ENCODE results near the gene WDFY4. TPM values are rescaled to one million over a fixed set of nuclear protein-coding genes. Genes with fewer than 3 reads are reported as not detected.

The WDFY4 gene
- polyA plus RNA-seq, 6 donors from 2014 or later = 46.5 to 98.0 (median 80.0) TPM

- no peak overlapping the region for H3K4me3 Mint-ChIP-seq
- H3K36me3 Mint-ChIP-seq = peaks cover 7 to 10% of the 10 kb centered on the region in 2 donors
- H3K4me1 Mint-ChIP-seq = peaks cover 2 to 18% (median 5%) of the 10 kb centered on the region in 3 donors
- DNase-seq = no peak
- no peak for ATAC-seq (ENCODE audit: low read depth in 2 of 2)
- H3K27ac Mint-ChIP-seq = peak overlapping the region; percentile 16 to 72 (median 46)
- H3K27me3 Mint-ChIP-seq = no peaks in the 10 kb centered on the region
- no peaks in the 10 kb centered on the region for H3K9me3 Mint-ChIP-seq
Measured at GRCh38 chr10:48934672-48935501, 250.2 kb downstream of the WDFY4 start.

GRCh38 chr10:48935577-48935976 is 250.9 kb downstream of the WDFY4 start:
- Mint-ChIP-seq H3K9me3 (no peaks in the 10 kb centered on the region), H3K4me1 (peaks cover 0 to 18% (median 9%) of the 10 kb centered on the region in 3 donors), H3K27ac (peak overlapping the region in 2 of 6 donors; percentile 23 to 41), H3K27me3 (no peaks in the 10 kb centered on the region), H3K36me3 (peaks cover 12 to 16% of the 10 kb centered on the region in 2 donors), H3K4me3 (no peak overlapping the region)
- DNase-seq (no peak), ATAC-seq (ENCODE audit: low read depth in 2 of 2) (no peak)

DNA sequence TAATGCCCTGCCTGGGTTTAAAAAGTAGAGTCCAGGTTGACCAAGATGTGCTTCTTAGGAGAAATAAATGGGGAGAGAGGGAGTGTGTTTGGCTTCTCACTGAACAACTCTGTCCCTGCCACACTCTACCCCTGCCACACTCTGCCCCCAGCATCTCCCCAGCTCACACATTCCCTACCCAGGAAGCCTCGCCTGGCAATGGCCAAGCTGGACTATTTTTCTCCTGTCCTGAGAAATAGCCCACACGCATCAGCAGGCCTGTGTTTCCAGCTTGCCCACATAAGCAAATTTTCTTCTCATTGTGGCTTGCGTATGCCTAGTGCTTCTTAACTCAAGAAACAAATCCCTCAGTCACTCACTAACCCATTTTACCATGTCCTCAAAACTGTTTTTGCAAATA is 253.1 kb downstream of the WDFY4 start:
- Mint-ChIP-seq H3K9me3 (no peaks in the 10 kb centered on the region), H3K27ac (peak overlapping the region in 1 of 6 donors; percentile 67), H3K4me1 (peaks cover 0 to 9% (median 5%) of the 10 kb centered on the region in 3 donors), H3K36me3 (peaks cover 13% of the 10 kb centered on the region in 2 donors), H3K27me3 (no peaks in the 10 kb centered on the region), H3K4me3 (peak overlapping the region in 1 of 8 donors; percentile 38)
- no peak for ATAC-seq (ENCODE audit: low read depth in 2 of 2)
- DNase-seq = no peak

DNA sequence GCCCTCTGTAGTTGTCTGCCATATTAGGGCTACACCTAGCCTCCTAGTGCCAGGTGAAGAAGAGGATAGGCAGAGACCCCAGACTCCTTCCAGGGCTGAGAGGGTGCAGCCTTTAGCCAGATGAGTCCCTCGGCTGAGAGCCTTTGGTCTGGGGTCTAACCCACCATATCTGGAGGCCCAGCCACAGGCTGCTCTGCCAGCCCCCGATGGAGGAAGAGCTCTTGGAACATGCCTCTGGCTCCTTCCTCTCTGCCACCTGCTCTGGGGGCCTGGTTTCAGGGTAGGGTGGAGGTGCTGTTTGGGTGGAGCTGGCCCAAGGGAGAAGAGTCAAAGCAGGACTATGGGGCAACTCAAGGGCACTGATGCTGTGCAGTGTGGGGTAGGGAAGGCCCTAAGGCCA is 253.6 kb downstream of the WDFY4 start:
- H3K27ac Mint-ChIP-seq = peak overlapping the region in 3 of 6 donors; percentile 19 to 70 (median 34)
- H3K36me3 Mint-ChIP-seq = peaks cover 9 to 13% of the 10 kb centered on the region in 2 donors
- no peak for ATAC-seq (ENCODE audit: low read depth in 2 of 2)
- no peak overlapping the region for H3K4me3 Mint-ChIP-seq
- DNase-seq = no peak
- no peaks in the 10 kb centered on the region for H3K27me3 Mint-ChIP-seq
- no peaks in the 10 kb centered on the region for H3K9me3 Mint-ChIP-seq
- H3K4me1 Mint-ChIP-seq = peaks cover 0 to 6% (median 4%) of the 10 kb centered on the region in 3 donors

GRCh38 chr10:48938990-48939536 is 254.4 kb downstream of the WDFY4 start:
- H3K9me3 Mint-ChIP-seq = no peaks in the 10 kb centered on the region
- no peaks in the 10 kb centered on the region for H3K27me3 Mint-ChIP-seq
- ATAC-seq (ENCODE audit: low read depth in 2 of 2) = no peak
- peaks cover 0 to 6% (median 4%) of the 10 kb centered on the region in 3 donors for H3K4me1 Mint-ChIP-seq
- peak overlapping the region in 1 of 8 donors; percentile 31 for H3K4me3 Mint-ChIP-seq
- peaks cover 9 to 13% of the 10 kb centered on the region in 2 donors for H3K36me3 Mint-ChIP-seq
- no peak for DNase-seq
- peak overlapping the region in 4 of 6 donors; percentile 34 to 90 (median 48) for H3K27ac Mint-ChIP-seq

DNA sequence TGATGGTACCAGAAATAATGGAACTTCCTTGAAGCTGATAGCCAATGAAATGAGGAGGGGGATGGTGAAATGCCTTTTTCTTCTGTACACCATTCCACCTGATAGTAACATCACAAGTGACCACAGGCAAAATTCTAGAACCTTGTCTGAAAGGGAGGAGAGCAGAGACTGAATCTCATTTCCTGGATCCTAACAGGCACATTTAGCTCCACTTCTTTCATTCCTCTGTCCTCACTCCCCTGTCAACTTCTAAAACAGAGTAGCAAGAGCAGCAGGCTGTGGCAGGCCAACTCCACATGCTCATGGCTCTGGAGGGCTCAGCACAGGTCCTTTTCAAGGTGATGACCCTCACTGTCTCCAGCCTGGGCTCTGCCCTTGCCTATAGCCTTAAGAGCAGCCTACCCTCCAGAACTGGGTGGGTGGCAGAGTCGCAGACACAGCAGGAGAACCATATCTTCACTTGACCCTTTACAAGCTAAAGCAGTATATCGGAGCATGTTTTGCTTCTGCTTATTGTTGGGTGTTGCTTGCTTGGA is 255.2 kb downstream of the WDFY4 start, which contains the start of gene LRRC18:
TSS of gene LRRC18 (minus strand) at position 51 of the 536 bp plus-strand sequence. CDS start 25,685 bp downstream, outside the sequence.
- H3K36me3 Mint-ChIP-seq = peaks cover 10 to 15% of the 10 kb centered on the region in 2 donors
- peak within 1 kb of the TSS in 1 of 8 donors; percentile 31 for H3K4me3 Mint-ChIP-seq
- DNase-seq = no peak
- H3K9me3 Mint-ChIP-seq = no peaks in the 10 kb centered on the region
- H3K27me3 Mint-ChIP-seq = no peaks in the 10 kb centered on the region
- H3K4me1 Mint-ChIP-seq = peaks cover 0 to 5% (median 4%) of the 10 kb centered on the region in 3 donors
- peak within 1 kb of the TSS; percentile 34 to 90 (median 40) for H3K27ac Mint-ChIP-seq
- no peak for ATAC-seq (ENCODE audit: low read depth in 2 of 2)

DNA sequence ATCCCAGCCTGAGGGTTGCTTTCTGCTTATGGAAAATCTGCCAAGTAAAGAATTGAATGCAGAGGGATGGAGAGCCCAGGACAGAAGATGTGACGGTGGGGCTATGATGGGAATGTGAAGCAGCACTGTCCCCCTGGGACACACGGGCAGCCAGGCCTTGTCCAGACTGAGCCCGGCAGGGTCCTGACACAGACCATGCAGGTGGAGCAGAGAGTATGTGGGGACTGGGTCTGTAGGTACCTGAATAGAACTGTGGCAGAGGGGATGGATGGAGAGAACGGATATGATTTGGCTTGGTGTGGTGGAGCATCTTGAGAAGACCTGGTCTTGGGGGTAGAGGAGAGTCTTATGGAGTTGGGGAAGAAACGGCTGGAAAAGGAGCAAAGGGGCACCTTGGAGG is 255.7 kb downstream of the WDFY4 start:
- ATAC-seq (ENCODE audit: low read depth in 2 of 2) (no peak), DNase-seq (no peak)
- H3K4me1 Mint-ChIP-seq = peaks cover 0 to 4% (median 0%) of the 10 kb centered on the region in 3 donors
- no peak overlapping the region for H3K4me3 Mint-ChIP-seq
- peaks cover 11 to 15% of the 10 kb centered on the region in 2 donors for H3K36me3 Mint-ChIP-seq
- no peaks in the 10 kb centered on the region for H3K27me3 Mint-ChIP-seq
- no peaks in the 10 kb centered on the region for H3K9me3 Mint-ChIP-seq
- peak overlapping the region in 1 of 6 donors; percentile 15 for H3K27ac Mint-ChIP-seq

DNA sequence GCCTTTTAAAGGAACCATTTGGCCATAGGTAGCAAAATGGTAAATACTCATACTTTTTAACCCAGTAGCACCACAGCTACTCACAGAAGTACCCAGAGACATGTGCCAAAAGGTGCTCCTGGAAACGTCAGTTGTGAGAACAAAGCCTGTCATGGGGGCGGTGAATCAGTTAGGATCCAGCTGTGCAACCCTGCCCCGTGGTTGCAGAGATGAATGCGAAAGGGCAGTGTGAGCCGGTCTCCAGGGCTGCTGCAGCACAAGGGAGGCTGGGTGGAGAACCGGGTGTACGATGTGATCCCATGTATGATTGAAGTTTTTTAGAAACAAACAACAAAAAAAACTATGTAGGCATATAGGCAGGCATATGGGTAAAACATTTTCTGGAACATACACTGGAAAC is 256.3 kb downstream of the WDFY4 start:
- DNase-seq = no peak
- H3K4me3 Mint-ChIP-seq = no peak overlapping the region
- peaks cover 0 to 4% (median 0%) of the 10 kb centered on the region in 3 donors for H3K4me1 Mint-ChIP-seq
- no peaks in the 10 kb centered on the region for H3K27me3 Mint-ChIP-seq
- no peaks in the 10 kb centered on the region for H3K9me3 Mint-ChIP-seq
- peaks cover 11 to 15% of the 10 kb centered on the region in 2 donors for H3K36me3 Mint-ChIP-seq
- no peak for ATAC-seq (ENCODE audit: low read depth in 2 of 2)
- peak overlapping the region in 2 of 6 donors; percentile 36 to 72 for H3K27ac Mint-ChIP-seq

DNA sequence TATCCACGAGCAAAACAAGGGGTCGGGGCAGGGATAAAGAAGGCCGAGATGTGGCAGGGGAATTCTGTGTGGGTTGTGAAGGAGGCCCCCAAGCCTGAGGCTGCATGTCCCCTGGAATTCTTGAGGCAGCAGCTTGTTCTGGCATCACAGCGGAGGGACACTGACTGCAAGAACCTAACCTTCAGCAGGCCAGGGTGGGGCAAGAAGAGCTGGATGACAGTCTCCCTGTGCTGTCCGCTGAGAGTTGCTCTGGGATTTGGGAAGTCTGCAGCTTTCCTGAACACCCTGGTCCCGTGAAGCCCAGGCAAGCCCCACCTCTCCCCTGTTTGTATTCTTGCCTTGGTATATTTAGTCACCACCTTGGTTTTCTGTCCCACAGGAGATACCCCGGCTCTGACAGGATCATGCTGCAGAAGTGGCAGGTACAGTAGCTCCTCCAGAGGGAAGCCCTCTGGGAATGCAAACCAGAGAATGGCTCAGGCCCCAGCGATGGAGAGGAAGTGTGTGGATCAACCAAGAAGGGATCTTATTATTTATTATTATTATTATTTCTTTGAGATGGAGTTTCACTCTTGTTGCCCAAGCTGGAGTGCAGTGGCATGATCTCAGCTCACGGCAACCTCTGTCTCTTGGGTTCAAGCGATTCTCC is 256.9 kb downstream of the WDFY4 start:
- DNase-seq (no peak), ATAC-seq (ENCODE audit: low read depth in 2 of 2) (no peak)
- H3K4me1 Mint-ChIP-seq = peaks cover 0 to 4% (median 0%) of the 10 kb centered on the region in 3 donors
- no peak overlapping the region for H3K4me3 Mint-ChIP-seq
- H3K9me3 Mint-ChIP-seq = no peaks in the 10 kb centered on the region
- H3K27me3 Mint-ChIP-seq = no peaks in the 10 kb centered on the region
- H3K27ac Mint-ChIP-seq = peak overlapping the region in 3 of 6 donors; percentile 36 to 72 (median 54)
- peaks cover 11 to 15% of the 10 kb centered on the region in 2 donors for H3K36me3 Mint-ChIP-seq

DNA sequence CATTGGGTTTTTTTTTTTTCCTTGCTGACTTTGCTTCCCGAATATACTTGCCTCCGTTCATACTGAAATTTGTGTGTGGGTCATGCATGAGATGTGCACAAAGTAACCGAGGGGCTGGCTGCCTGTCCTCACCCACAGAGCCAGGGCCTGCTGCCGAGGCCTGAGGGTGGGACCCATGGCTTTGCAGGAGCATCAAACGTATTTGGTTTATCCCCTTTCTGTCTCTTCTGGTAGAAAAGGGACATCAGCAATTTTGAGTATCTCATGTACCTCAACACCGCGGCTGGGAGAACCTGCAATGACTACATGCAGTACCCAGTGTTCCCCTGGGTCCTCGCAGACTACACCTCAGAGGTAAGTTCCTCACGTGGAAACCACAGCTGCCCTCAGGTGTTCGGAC is 258.4 kb downstream of the WDFY4 start:
- Mint-ChIP-seq H3K27ac (peak overlapping the region in 3 of 6 donors; percentile 2 to 84 (median 63)), H3K36me3 (peaks cover 17 to 24% of the 10 kb centered on the region in 2 donors)

DNA sequence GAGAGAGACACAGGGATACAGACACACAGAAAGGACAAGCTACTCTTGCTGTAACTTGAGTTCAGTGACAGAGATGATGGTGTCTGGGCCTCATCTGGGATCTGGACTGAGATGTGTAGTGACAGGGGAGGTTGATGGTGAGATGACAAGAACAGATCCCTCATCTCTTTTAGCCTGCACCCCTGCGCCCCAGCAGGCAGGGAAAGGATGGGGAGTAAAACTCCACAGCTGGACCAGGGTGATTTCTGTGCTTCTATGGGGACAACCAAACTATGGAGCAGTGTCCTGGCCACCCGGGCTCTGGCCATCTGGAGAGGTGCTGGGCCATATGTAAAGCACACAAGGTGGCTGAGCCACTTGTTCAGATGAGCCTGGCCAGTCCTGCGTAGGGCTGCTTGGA is 259.5 kb downstream of the WDFY4 start:
- peaks cover 0 to 4% (median 0%) of the 10 kb centered on the region in 3 donors for H3K4me1 Mint-ChIP-seq
- H3K36me3 Mint-ChIP-seq = peaks cover 21 to 30% of the 10 kb centered on the region in 2 donors
- ATAC-seq (ENCODE audit: low read depth in 2 of 2) (no peak), DNase-seq (no peak)
- no peak overlapping the region for H3K4me3 Mint-ChIP-seq
- no peaks in the 10 kb centered on the region for H3K9me3 Mint-ChIP-seq
- H3K27ac Mint-ChIP-seq = peak overlapping the region in 2 of 6 donors; percentile 75 to 92
- H3K27me3 Mint-ChIP-seq = no peaks in the 10 kb centered on the region

More for the DNA sequence above, 258.4 kb downstream of the WDFY4 start:
- Mint-ChIP-seq H3K4me1 (peaks cover 0 to 4% (median 0%) of the 10 kb centered on the region in 3 donors), H3K9me3 (no peaks in the 10 kb centered on the region), H3K27me3 (no peaks in the 10 kb centered on the region), H3K4me3 (no peak overlapping the region)
- DNase-seq = no peak
- no peak for ATAC-seq (ENCODE audit: low read depth in 2 of 2)

DNA sequence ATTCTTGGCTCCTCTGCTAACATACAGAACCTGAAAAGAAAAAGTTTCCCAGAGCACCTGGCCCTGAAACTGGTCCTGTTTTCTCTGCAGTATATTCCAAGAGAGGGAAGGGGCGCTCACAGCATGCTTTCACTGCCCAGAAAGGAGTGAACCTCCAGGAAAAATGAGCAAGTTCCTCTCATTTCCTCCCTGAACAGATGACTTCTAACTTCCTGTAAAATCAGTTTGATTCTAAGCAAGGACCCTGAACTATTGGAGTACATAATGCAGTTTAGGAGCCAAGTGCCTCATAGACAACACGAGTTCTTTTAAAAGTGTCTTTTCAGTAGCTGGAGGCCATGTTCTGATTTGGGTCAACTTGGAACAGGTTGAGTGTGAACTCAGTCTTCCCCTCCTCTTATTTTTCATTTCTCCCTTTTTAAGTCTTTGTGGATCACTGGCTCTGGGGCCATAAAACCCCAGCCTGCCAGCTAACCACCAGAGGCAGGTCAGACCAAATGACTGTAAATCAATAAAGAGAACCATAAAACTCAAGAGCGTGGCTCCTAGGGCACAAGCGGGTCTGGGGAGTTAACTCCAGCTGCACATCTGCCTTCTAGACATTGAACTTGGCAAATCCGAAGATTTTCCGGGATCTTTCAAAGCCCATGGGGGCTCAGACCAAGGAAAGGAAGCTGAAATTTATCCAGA is 260.9 kb downstream of the WDFY4 start:
- H3K4me1 Mint-ChIP-seq = peaks cover 0 to under 1% (median 0%) of the 10 kb centered on the region in 3 donors
- H3K36me3 Mint-ChIP-seq = peaks cover 16 to 32% of the 10 kb centered on the region in 2 donors
- peak overlapping the region in 2 of 6 donors; percentile 28 to 41 for H3K27ac Mint-ChIP-seq
- no peaks in the 10 kb centered on the region for H3K27me3 Mint-ChIP-seq
- H3K4me3 Mint-ChIP-seq = no peak overlapping the region
- no peak for DNase-seq
- no peaks in the 10 kb centered on the region for H3K9me3 Mint-ChIP-seq
- no peak for ATAC-seq (ENCODE audit: low read depth in 2 of 2)
